HEK293 (cell line): ENCODE measurements around the gene MAPK8IP3.

Experiments
- AEBP2 ChIP-seq: fragments of 450-650 bp; formaldehyde crosslinking; IDR thresholded peaks from 2 replicates; pipeline ENCODE4 v1.5.1; 2016; ENCODE audit warnings: missing biosample characterization, missing genetic modification characterization, borderline replicate concordance
- BCL11A ChIP-seq: fragments of 450-650 bp; formaldehyde crosslinking; IDR thresholded peaks from 2 replicates; pipeline ENCODE4 v1.5.1; 2016; ENCODE audit warnings: low read depth, missing biosample characterization, missing genetic modification characterization
- GLIS2 ChIP-seq: fragments of 450-650 bp; formaldehyde crosslinking; IDR thresholded peaks from 2 replicates; pipeline ENCODE4 v1.5.1; 2016; ENCODE audit warnings: missing biosample characterization, missing genetic modification characterization
- IKZF3 ChIP-seq: fragments of 450-650 bp; IDR thresholded peaks from 2 replicates; pipeline ENCODE4 v1.5.0; 2018; ENCODE audit warnings: missing biosample characterization, mild to moderate bottlenecking, missing genetic modification characterization, moderate library complexity
- KLF16 ChIP-seq: fragments of 450-650 bp; formaldehyde crosslinking; IDR thresholded peaks from 2 replicates; pipeline ENCODE4 v1.5.1; 2017; ENCODE audit warnings: missing biosample characterization, missing genetic modification characterization
- KLF8 ChIP-seq: fragments of 450-650 bp; formaldehyde crosslinking; IDR thresholded peaks from 2 replicates; pipeline ENCODE4 v1.5.1; 2016; ENCODE audit warnings: missing biosample characterization, missing genetic modification characterization
- PBX3 ChIP-seq: sonication (generic); formaldehyde crosslinking; IDR thresholded peaks from 2 replicates; pipeline ENCODE4 v1.8.1; 2022; ENCODE audit warnings: mild to moderate bottlenecking, moderate library complexity, missing genetic modification reagents
- PRDM1 ChIP-seq: fragments of 450-650 bp; formaldehyde crosslinking; IDR thresholded peaks from 2 replicates; pipeline ENCODE4; 2016; ENCODE audit warnings: missing biosample characterization, missing genetic modification characterization
- SALL2 ChIP-seq: fragments of 450-650 bp; formaldehyde crosslinking; IDR thresholded peaks from 2 replicates; pipeline ENCODE4 v1.5.0; 2017; ENCODE audit warnings: missing biosample characterization, mild to moderate bottlenecking, missing genetic modification characterization, borderline replicate concordance
- ZBTB17 ChIP-seq: fragments of 450-650 bp; formaldehyde crosslinking; IDR thresholded peaks from 2 replicates; pipeline ENCODE4 v1.5.1; 2016; ENCODE audit warnings: missing biosample characterization, missing genetic modification characterization
- ZBTB7A ChIP-seq: fragments of 450-650 bp; formaldehyde crosslinking; IDR thresholded peaks from 2 replicates; pipeline ENCODE4 v1.5.1; 2016; ENCODE audit warnings: low read depth, missing biosample characterization, missing genetic modification characterization
- ZFP3 ChIP-seq: fragments of 450-650 bp; formaldehyde crosslinking; IDR thresholded peaks from 2 replicates; pipeline ENCODE4 v1.5.1; 2016; ENCODE audit warnings: low read depth, missing biosample characterization, missing genetic modification characterization
- ZFP69B ChIP-seq: fragments of 450-650 bp; formaldehyde crosslinking; IDR thresholded peaks from 2 replicates; pipeline ENCODE4 v1.5.1; 2016; ENCODE audit warnings: missing biosample characterization, missing genetic modification characterization
- ZNF10 ChIP-seq: fragments of 450-650 bp; formaldehyde crosslinking; IDR thresholded peaks from 2 replicates; pipeline ENCODE4 v1.5.1; 2017; ENCODE audit warnings: missing biosample characterization, missing genetic modification characterization
- ZNF140 ChIP-seq: fragments of 450-650 bp; formaldehyde crosslinking; IDR thresholded peaks from 2 replicates; pipeline ENCODE4 v1.5.1; 2016; ENCODE audit warnings: missing biosample characterization, missing genetic modification characterization
- ZNF146 ChIP-seq: fragments of 450-650 bp; formaldehyde crosslinking; IDR thresholded peaks from 2 replicates; pipeline ENCODE4 v1.5.1; 2016; ENCODE audit warnings: missing biosample characterization, missing genetic modification characterization
- ZNF19 ChIP-seq: fragments of 450-650 bp; formaldehyde crosslinking; IDR thresholded peaks from 2 replicates; pipeline ENCODE4; 2016; ENCODE audit warnings: missing biosample characterization, missing genetic modification characterization, low read depth
- ZNF2 ChIP-seq: fragments of 450-650 bp; formaldehyde crosslinking; IDR thresholded peaks from 2 replicates; pipeline ENCODE4 v1.5.1; 2016; ENCODE audit warnings: missing biosample characterization, missing genetic modification characterization
- ZNF221 ChIP-seq: fragments of 450-650 bp; formaldehyde crosslinking; IDR thresholded peaks from 2 replicates; pipeline ENCODE4 v1.5.1; 2017; ENCODE audit warnings: missing biosample characterization, missing genetic modification characterization, borderline replicate concordance
- ZNF248 ChIP-seq: fragments of 450-650 bp; formaldehyde crosslinking; IDR thresholded peaks from 2 replicates; pipeline ENCODE4 v1.5.1; 2017; ENCODE audit warnings: missing biosample characterization, missing genetic modification characterization
- ZNF280D ChIP-seq: fragments of 450-650 bp; formaldehyde crosslinking; IDR thresholded peaks from 2 replicates; pipeline ENCODE4 v1.5.1; 2016; ENCODE audit warnings: missing biosample characterization, missing genetic modification characterization
- ZNF362 ChIP-seq: fragments of 450-650 bp; formaldehyde crosslinking; IDR thresholded peaks from 2 replicates; pipeline ENCODE4 v1.5.1; 2016; ENCODE audit warnings: missing biosample characterization, missing genetic modification characterization
- ZNF366 ChIP-seq: fragments of 450-650 bp; formaldehyde crosslinking; conservative IDR thresholded peaks from 2 replicates; pipeline ENCODE4 v1.5.1; 2016; ENCODE audit warnings: missing biosample characterization, missing genetic modification characterization
- ZNF394 ChIP-seq: fragments of 450-650 bp; formaldehyde crosslinking; IDR thresholded peaks from 2 replicates; pipeline ENCODE4 v1.5.1; 2016; ENCODE audit warnings: missing biosample characterization, missing genetic modification characterization, mild to moderate bottlenecking, moderate library complexity, borderline replicate concordance
- ZNF560 ChIP-seq: fragments of 450-650 bp; formaldehyde crosslinking; IDR thresholded peaks from 2 replicates; pipeline ENCODE4 v1.5.1; 2017; ENCODE audit warnings: missing biosample characterization, missing genetic modification characterization, borderline replicate concordance
- ZNF610 ChIP-seq: fragments of 450-650 bp; formaldehyde crosslinking; IDR thresholded peaks from 2 replicates; pipeline ENCODE4 v1.5.1; 2016; ENCODE audit warnings: missing biosample characterization, missing genetic modification characterization, borderline replicate concordance
- ZNF624 ChIP-seq: fragments of 450-650 bp; formaldehyde crosslinking; IDR thresholded peaks from 2 replicates; pipeline ENCODE4 v1.5.1; 2017; ENCODE audit warnings: missing biosample characterization, missing genetic modification characterization
- ZNF645 ChIP-seq: fragments of 450-650 bp; formaldehyde crosslinking; IDR thresholded peaks from 2 replicates; pipeline ENCODE4; 2016; ENCODE audit warnings: missing biosample characterization, missing genetic modification characterization
- ZNF658 ChIP-seq: fragments of 450-650 bp; formaldehyde crosslinking; IDR thresholded peaks from 2 replicates; pipeline ENCODE4; 2016; ENCODE audit warnings: missing biosample characterization, missing genetic modification characterization
- ZNF660 ChIP-seq: fragments of 450-650 bp; IDR thresholded peaks from 2 replicates; pipeline ENCODE4 v1.5.1; 2018; ENCODE audit warnings: missing biosample characterization, mild to moderate bottlenecking, missing genetic modification characterization
- ZNF791 ChIP-seq: fragments of 450-650 bp; formaldehyde crosslinking; IDR thresholded peaks from 2 replicates; pipeline ENCODE4 v1.5.1; 2016; ENCODE audit warnings: missing biosample characterization, missing genetic modification characterization
- ZSCAN23 ChIP-seq: fragments of 450-650 bp; formaldehyde crosslinking; IDR thresholded peaks from 2 replicates; pipeline ENCODE4 v1.5.1; 2016; ENCODE audit warnings: missing biosample characterization, missing genetic modification characterization
- ZSCAN30 ChIP-seq: fragments of 450-650 bp; IDR thresholded peaks from 2 replicates; pipeline ENCODE4 v1.5.1; 2018; ENCODE audit warnings: missing biosample characterization, mild to moderate bottlenecking, missing genetic modification characterization, moderate library complexity
- ZXDB ChIP-seq: fragments of 450-650 bp; formaldehyde crosslinking; IDR thresholded peaks from 2 replicates; pipeline ENCODE4 v1.5.1; 2016; ENCODE audit warnings: missing biosample characterization, missing genetic modification characterization

MAPK8IP3 gene

GRCh38 chr16:1705688-1706385 is at the start of gene MAPK8IP3 (continued):
- peak; percentile 94 for TF ChIP-seq ZBTB17 (tag by site-specific recombination)
- peak; percentile 87 for TF ChIP-seq KLF16 (tag by site-specific recombination)
- peak; percentile 84; the same call in 1 of the 2 replicates for TF ChIP-seq KLF8 (tag by site-specific recombination)
- no peak; the same call in 1 of the 2 replicates for TF ChIP-seq ZNF221 (tag by site-specific recombination)
- TF ChIP-seq ZNF10 = peak; percentile 93
- no peak for TF ChIP-seq ZNF791 (tag by site-specific recombination)
- peak; percentile 97 for TF ChIP-seq ZNF660 (tag by site-specific recombination)
- TF ChIP-seq ZNF610 (tag by site-specific recombination) = peak; percentile 54; the same call in 1 of the 2 replicates
- peak; percentile 22 for TF ChIP-seq ZFP69B (tag by site-specific recombination)
- TF ChIP-seq ZXDB = peak; percentile 76
- TF ChIP-seq ZNF2 (tag by site-specific recombination) = peak; percentile 82
- TF ChIP-seq IKZF3 (tag by site-specific recombination) = peak; percentile 93
- no peak for TF ChIP-seq ZNF560 (tag by site-specific recombination)
- 0 out of 2 replicates have a peak, but pooled peaks have one; percentile 50 for TF ChIP-seq BCL11A
- TF ChIP-seq ZNF624 (tag by site-specific recombination) = no peak
- TF ChIP-seq ZNF394 = peak; percentile 94; the same call in 1 of the 2 replicates
- no peak for TF ChIP-seq GLIS2 (tag by site-specific recombination)
- TF ChIP-seq ZNF658 = no peak
- peak; percentile 73 for TF ChIP-seq ZFP3
- TF ChIP-seq PBX3 (CRISPR knock-in tag) = peak; percentile 98
- TF ChIP-seq SALL2 = no peak
- TF ChIP-seq ZSCAN23 (tag by site-specific recombination) = peak; percentile 46; the same call in 1 of the 2 replicates
- TF ChIP-seq AEBP2 = no peak
- TF ChIP-seq ZNF366 = peak; percentile 84
- no peak for TF ChIP-seq ZNF280D (tag by site-specific recombination)
- no peak for TF ChIP-seq ZNF248 (tag by site-specific recombination)
- TF ChIP-seq ZSCAN30 (tag by site-specific recombination) = peak; percentile 91
- no peak for TF ChIP-seq PRDM1 (tag by site-specific recombination)
- TF ChIP-seq ZNF645 (tag by site-specific recombination) = peak; percentile 94; the same call in 1 of the 2 replicates
- TF ChIP-seq ZNF140 (tag by site-specific recombination) = no peak
- peak; percentile 90 for TF ChIP-seq ZBTB7A (tag by site-specific recombination)
- no peak for TF ChIP-seq ZNF19
- TF ChIP-seq ZNF362 (tag by site-specific recombination) = peak; percentile 95
- 0 out of 2 replicates have a peak, but pooled peaks have one; percentile 26 for TF ChIP-seq ZNF146 (tag by site-specific recombination)
